Measurements from ENCODE around the gene TPX2. TPM values are rescaled to one million over a fixed set of nuclear protein-coding genes. Genes with fewer than 3 reads are reported as not detected.

TPX2 gene
- total RNA-seq, 1 experiment from 2014 or later: 119 TPM

DNA sequence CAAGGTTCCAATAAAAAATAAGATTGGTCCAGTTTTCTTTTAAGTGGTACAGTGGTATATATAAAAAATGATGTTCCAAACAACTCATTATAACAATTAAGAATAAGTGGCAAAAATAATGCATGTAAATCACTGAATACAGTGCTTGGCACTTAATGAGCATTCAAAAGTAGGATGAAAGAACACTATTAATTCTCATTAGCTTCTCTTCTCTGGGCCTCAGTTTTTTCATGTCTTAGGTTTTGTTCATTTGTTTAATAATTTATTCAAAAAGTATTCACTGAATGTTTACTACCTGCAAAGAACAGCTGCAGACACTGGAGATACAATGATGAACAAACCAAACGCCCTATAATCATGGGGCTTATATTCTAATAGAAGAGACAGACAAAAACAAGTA lies 37.5 kb upstream of the TPX2 start:
- Histone ChIP-seq H3K4me3 (ENCODE audit: insufficient read depth, low read depth, low read length) (no peak overlapping the region), H3K36me3 (replicated peaks; ENCODE audit: control insufficient read depth, insufficient read depth, low read length) (0 out of 2 replicates have a peak, but pooled peaks cover 1% of the 10 kb centered on the region), H3K27me3 (ENCODE audit: control insufficient read depth, insufficient read depth, low read length) (no peaks in the 10 kb centered on the region)
- no peak for DNase-seq

DNA sequence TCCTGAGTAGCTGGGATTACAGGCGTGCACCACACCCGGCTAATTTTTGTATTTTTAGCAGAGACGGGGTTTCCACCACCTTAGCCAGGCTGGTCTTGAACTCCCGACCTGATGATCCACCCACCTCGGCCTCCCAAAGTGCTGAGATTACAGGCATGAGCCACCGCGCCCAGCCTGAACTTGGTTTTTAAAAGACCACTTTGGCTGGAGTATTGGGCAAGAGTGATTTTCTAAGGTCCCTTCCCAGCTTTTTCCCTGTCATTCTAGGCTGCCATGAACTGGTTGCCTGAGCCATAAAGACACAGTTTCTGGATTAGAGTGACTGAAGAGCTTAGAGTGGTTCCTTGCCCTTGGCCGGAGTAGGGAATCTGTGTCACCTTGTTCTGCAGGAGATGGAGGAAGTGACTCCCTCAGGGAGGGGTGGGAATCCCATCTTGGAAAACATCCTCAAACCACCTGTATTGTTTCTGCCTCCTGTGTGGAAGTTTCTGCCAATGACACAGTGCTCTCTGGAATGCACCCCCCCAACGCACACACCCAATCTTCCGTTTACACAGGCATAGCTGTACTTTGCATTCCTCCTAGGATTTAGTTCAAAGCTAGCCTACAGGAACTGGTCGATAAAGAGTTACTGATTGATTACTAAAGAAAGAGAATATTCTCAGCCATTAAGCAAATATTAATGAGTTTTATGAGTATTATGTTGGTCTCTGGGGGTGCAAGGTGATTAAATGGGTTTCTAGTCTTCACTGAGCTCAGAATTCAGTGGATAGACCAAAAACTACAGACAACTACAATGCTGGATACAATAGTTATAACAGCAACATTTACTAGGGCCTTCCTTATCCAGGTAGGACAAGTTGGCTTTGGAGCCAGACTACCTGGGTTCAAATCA lies 34.6 kb upstream of the TPX2 start:
- Histone ChIP-seq H3K36me3 (replicated peaks; ENCODE audit: control insufficient read depth, insufficient read depth, low read length) (peaks cover 4% of the 10 kb centered on the region), H3K4me3 (ENCODE audit: insufficient read depth, low read depth, low read length) (no peak overlapping the region), H3K27me3 (ENCODE audit: control insufficient read depth, insufficient read depth, low read length) (no peaks in the 10 kb centered on the region)
- DNase-seq: peak; percentile 41

DNA sequence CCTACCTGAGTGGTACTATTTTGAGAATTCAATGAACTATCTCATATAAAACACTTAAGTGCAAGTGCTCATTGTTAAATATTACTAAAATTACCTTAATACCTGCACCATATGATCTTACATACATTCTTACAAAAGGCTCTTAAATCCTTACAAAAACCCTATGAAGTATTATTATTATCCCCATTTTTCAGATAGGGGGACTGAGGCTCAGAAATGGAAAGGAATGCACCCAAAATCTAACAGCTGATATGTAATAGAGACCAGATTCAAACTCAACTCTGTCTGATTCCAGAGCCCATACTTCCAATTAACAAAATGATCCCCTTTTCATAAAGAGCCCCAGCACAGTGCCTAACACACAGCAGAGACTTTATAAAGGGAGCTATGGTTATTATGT lies 33.9 kb upstream of the TPX2 start:
- Histone ChIP-seq H3K36me3 (replicated peaks; ENCODE audit: control insufficient read depth, insufficient read depth, low read length) (peaks cover 3% of the 10 kb centered on the region), H3K27me3 (ENCODE audit: control insufficient read depth, insufficient read depth, low read length) (no peaks in the 10 kb centered on the region), H3K4me3 (ENCODE audit: insufficient read depth, low read depth, low read length) (no peak overlapping the region)
- DNase-seq: no peak

- no peak overlapping the region for H3K4me3 ChIP-seq (ENCODE audit: insufficient read depth, low read depth, low read length)
- H3K27me3 ChIP-seq (ENCODE audit: control insufficient read depth, insufficient read depth, low read length): no peaks in the 10 kb centered on the region
- H3K36me3 ChIP-seq (replicated peaks; ENCODE audit: control insufficient read depth, insufficient read depth, low read length): peaks cover 3% of the 10 kb centered on the region
- DNase-seq: no peak
Measured at GRCh38 chr20:31705598-31706597, 33.2 kb upstream of the TPX2 start.

DNA sequence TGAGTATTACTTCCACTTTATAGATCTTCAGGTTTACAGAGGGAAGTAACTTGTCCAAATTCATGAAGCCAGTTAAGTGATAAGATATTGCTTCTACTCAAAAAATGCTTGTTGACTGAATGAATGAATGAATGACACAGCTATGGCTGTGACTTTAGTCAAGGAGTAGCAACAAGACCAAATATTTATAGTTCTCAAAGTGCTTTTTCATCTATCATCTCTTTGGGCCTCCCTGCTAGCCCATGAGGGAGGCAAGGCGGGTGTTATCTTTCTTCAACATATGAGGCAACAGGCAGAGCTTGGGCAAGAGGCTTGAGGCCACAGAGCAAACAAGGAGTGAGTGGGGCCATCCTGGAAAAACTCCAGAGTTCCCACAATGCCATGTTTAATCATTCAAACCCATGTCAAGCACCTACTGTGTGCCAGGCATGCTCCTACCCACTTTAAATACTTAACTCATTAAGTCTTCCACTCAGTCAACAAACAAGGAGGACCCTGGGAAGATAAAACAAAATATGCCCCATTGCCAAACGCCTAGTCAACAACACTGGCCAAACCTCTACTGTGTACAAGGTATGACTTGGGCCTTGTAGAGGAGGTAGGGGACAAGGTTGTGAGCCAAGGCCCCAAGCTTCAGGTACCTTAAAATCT lies 32.4 kb upstream of the TPX2 start:
- no peaks in the 10 kb centered on the region for H3K27me3 ChIP-seq (ENCODE audit: control insufficient read depth, insufficient read depth, low read length)
- no peak for DNase-seq
- H3K36me3 ChIP-seq (replicated peaks; ENCODE audit: control insufficient read depth, insufficient read depth, low read length): peaks cover 3% of the 10 kb centered on the region
- H3K4me3 ChIP-seq (ENCODE audit: insufficient read depth, low read depth, low read length): no peak overlapping the region

DNA sequence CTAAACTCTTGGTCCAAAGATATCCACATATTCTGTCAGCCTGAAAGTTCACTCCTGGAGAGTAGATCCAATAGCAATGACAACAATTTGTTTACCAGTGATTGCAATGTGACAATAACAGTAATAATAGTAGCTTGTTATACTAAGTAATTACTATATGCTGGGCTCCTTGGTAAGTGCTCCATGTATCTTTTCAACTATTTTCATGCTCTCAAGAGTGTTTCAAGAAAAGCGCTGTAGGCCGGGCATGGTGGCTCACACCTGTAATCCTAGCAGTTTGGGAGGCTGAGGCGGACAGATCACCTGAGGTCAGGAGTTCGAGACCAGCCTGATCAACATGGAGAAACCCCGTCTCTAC lies 31.9 kb upstream of the TPX2 start:
- Histone ChIP-seq H3K4me3 (ENCODE audit: insufficient read depth, low read depth, low read length) (no peak overlapping the region), H3K27me3 (ENCODE audit: control insufficient read depth, insufficient read depth, low read length) (no peaks in the 10 kb centered on the region), H3K36me3 (replicated peaks; ENCODE audit: control insufficient read depth, insufficient read depth, low read length) (peaks cover 3% of the 10 kb centered on the region)
- no peak for DNase-seq

- Histone ChIP-seq H3K4me3 (ENCODE audit: insufficient read depth, low read depth, low read length) (no peak overlapping the region), H3K36me3 (replicated peaks; ENCODE audit: control insufficient read depth, insufficient read depth, low read length) (peaks cover 3% of the 10 kb centered on the region), H3K27me3 (ENCODE audit: control insufficient read depth, insufficient read depth, low read length) (no peaks in the 10 kb centered on the region)
- peak; percentile 78 for DNase-seq
Measured at GRCh38 chr20:31707994-31708735, 30.9 kb upstream of the TPX2 start.

DNA sequence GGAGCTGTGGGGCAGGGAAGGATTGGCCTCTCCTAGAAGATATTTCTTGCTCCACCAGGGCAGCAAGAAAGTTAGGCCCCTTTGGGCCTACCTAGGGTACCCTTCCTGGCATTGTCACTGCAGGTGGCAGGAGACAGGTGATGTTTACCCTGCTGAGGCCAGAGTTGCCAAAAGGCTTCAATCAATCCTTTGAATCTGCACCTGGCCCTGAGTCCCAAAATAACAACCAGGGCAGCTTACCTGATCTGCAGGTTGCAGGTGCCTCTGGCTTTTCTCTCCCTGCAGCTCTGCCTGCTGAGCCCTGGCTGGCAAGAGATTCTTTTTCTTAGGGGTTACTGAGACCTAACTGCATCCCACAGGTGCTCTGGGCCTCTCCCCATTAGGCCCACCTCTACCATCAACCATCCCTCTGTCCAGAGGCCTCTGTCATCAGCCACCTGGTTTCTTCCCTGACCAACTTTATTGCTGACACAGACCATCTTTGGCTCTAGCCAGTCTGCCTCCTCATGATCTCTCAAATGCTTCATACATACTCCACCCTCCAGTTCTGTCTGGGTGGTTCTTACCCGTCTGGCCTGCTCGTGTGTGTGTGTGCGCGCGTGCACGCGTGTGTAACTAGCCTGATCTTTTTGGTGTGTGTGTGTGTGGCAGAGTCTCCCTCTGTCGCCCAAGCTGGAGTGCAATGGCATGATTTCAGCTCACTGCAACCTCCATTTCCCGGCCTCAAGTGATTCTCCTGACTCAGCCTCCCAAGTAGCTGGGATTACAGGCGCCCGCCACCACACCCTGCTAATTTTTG lies 30.2 kb upstream of the TPX2 start:
- H3K36me3 ChIP-seq (replicated peaks; ENCODE audit: control insufficient read depth, insufficient read depth, low read length): peaks cover 3% of the 10 kb centered on the region
- DNase-seq: no peak
- H3K4me3 ChIP-seq (ENCODE audit: insufficient read depth, low read depth, low read length): no peak overlapping the region
- no peaks in the 10 kb centered on the region for H3K27me3 ChIP-seq (ENCODE audit: control insufficient read depth, insufficient read depth, low read length)

DNA sequence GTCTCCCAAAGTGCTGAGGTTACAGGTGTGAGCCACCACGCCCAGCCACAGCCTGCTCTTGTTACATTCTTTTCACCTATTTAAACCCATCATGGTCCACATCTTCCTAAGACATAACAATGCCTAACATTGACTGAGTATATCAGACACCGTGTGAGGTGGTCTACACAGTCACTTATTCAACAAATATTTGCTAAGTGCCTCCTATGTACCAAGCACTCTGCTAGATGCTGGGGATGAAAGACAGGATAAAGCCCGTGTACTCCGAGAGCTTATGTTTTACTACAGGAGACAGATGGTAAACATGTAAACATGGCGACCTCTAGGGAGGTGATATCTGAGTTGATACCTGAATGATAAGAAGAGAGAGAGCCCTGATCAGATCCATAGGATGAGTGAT lies 29.2 kb upstream of the TPX2 start:
- H3K27me3 ChIP-seq (ENCODE audit: control insufficient read depth, insufficient read depth, low read length): no peaks in the 10 kb centered on the region
- no peak for DNase-seq
- no peak overlapping the region for H3K4me3 ChIP-seq (ENCODE audit: insufficient read depth, low read depth, low read length)

GRCh38 chr20:31710423-31711108 lies 28.5 kb upstream of the TPX2 start:
- H3K27me3 ChIP-seq (ENCODE audit: control insufficient read depth, insufficient read depth, low read length): no peaks in the 10 kb centered on the region
- DNase-seq: no peak
- H3K4me3 ChIP-seq (ENCODE audit: insufficient read depth, low read depth, low read length): no peak overlapping the region
- H3K36me3 ChIP-seq (replicated peaks; ENCODE audit: control insufficient read depth, insufficient read depth, low read length): peaks cover 5% of the 10 kb centered on the region

More for the DNA sequence above, 29.2 kb upstream of the TPX2 start:
- H3K36me3 ChIP-seq (replicated peaks; ENCODE audit: control insufficient read depth, insufficient read depth, low read length): peaks cover 5% of the 10 kb centered on the region

DNA sequence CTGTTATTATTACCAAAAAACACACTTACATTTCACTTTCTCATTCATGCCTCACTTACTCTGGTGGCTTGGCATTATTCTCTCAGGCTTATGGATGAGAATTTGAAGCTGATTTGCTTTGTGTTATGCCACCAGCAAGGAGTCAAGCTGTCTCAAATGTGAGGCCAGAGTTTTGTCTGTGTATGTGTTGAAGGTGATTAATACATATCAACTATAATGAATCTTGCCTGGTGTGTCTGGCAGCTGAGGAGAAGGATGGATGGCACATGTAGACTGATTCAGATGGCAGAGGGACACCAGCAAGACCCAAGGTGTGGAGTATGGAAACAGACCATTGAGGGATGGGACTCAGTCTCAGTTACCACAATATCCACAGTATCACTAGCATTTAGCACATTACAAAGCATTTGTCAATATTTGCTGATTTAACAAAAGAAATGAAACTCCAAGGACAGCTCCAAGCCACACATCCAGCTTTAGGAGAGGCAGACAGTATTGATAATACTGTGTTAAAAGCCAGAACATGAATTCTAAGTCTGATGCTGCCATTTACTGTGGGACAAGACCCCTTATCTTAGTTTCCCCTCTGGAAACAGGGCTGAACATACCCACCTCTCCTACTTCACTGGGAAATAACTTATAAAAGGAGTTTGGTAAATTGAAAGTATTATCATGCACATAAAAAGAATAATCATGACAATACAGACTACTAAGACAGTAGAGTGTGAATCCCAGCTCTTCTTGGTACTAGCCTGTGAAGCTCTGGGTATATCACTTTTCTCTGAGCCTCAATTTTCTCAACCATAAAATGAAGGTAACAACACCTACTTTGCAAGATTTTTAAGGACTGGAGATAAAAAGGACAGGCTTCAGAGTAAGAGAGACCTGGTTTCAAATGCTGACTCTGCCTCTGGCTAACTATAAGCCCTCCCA lies 27.6 kb upstream of the TPX2 start:
- no peaks in the 10 kb centered on the region for H3K27me3 ChIP-seq (ENCODE audit: control insufficient read depth, insufficient read depth, low read length)
- peaks cover 5% of the 10 kb centered on the region for H3K36me3 ChIP-seq (replicated peaks; ENCODE audit: control insufficient read depth, insufficient read depth, low read length)
- no peak for DNase-seq
- no peak overlapping the region for H3K4me3 ChIP-seq (ENCODE audit: insufficient read depth, low read depth, low read length)

DNA sequence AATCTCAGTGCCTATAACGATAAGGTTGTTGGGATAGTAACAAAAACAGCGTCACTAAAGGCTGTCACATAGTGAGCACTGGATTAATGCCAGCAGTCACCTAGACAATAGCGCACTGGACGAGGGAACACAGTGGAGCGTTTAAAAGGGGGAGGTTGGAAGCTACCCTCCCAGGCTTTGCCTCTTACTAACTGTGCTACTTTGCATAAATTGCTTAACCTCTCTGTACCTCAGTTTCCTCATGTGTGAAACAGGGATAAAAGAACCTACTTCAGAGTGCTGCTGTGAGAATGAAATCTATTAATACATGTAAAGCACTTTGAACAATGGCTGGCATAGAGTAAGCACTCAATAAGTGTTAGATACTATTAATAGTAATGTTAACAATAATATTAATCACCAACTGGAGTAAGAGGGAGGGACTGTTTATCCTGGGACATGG lies 27.0 kb upstream of the TPX2 start:
- Histone ChIP-seq H3K27me3 (ENCODE audit: control insufficient read depth, insufficient read depth, low read length) (no peaks in the 10 kb centered on the region), H3K36me3 (replicated peaks; ENCODE audit: control insufficient read depth, insufficient read depth, low read length) (peaks cover 3% of the 10 kb centered on the region; the same call in 1 of the 2 replicates), H3K4me3 (ENCODE audit: insufficient read depth, low read depth, low read length) (no peak overlapping the region)
- no peak for DNase-seq

Measured in H7 (cell line).